H1 (cell line): ENCODE measurements around the gene AP5Z1. TPM values are rescaled to one million over a fixed set of nuclear protein-coding genes. Genes with fewer than 3 reads are reported as not detected.

ENCODE experiments used
- ATF3 ChIP-seq: IDR thresholded peaks from 2 replicates; pipeline ENCODE4 v1.6.1; 2011; ENCODE audit warnings: low read depth, mild to moderate bottlenecking, low read length; ENCODE audit not compliant: insufficient read depth
- BCL11A ChIP-seq, 2 experiments: IDR thresholded peaks; one replicate each; pipeline ENCODE4 v1.6.1; 2011; ENCODE audit warnings: low read depth in 2 of 2, low read length in 2 of 2, mild to moderate bottlenecking in 2 of 2
- CEBPB ChIP-seq: IDR thresholded peaks from 2 replicates; pipeline ENCODE4 v1.6.1; 2012; ENCODE audit warnings: low read depth, low read length
- HDAC2 ChIP-seq, 2 experiments: fragments of 300-600 bp in 1 of 2; sonication (generic) in 1 of 2; IDR thresholded peaks; 2 replicates each; pipeline ENCODE4 v1.6.1; 2011 to 2012; ENCODE audit warnings: low read depth in 2 of 2, low read length in 2 of 2, mild to moderate bottlenecking in 2 of 2, moderate library complexity in 2 of 2, borderline replicate concordance in 1 of 2, inconsistent platforms in 1 of 2
- RFX5 ChIP-seq: IDR thresholded peaks from 2 replicates; pipeline ENCODE4 v1.6.1; 2011; ENCODE audit warnings: low read depth, low read length, improper control_type of control experiment, borderline replicate concordance
- SAP30 ChIP-seq: fragments of 300-600 bp; sonication (generic); IDR thresholded peaks from 2 replicates; pipeline ENCODE4 v1.7.1; 2012; ENCODE audit warnings: low read length, moderate library complexity, mild to moderate bottlenecking, inconsistent platforms; ENCODE audit not compliant: insufficient read depth, insufficient replicate concordance
- TBP ChIP-seq: IDR thresholded peaks from 2 replicates; pipeline ENCODE4 v1.6.1; 2011; ENCODE audit warnings: low read depth, low read length, improper control_type of control experiment
- TEAD4 ChIP-seq: IDR thresholded peaks from 2 replicates; pipeline ENCODE4 v1.6.1; 2012; ENCODE audit warnings: low read depth, low read length, inconsistent platforms, mixed read lengths
- USF2 ChIP-seq: IDR thresholded peaks from 2 replicates; pipeline ENCODE4 v1.6.1; 2011; ENCODE audit warnings: low read length, improper control_type of control experiment
- polyA plus RNA-seq, 7 experiments: library from polyadenylated mRNA; depleted of rRNA in 3 of 7; stranded (reverse) in 5 of 7; unstranded in 2 of 7; fragments of >200 nt in 5 of 7; fragments of 200-250 nt in 2 of 7; gene quantifications; 1 replicate in 5 of 7; 2 replicates in 1 of 7; 4 replicates in 1 of 7; pipeline versions ENCODE4 v1.2.1 to v1.2.3, GENCODE V29; 2011 to 2013; ENCODE audit warnings: missing spikeins in 2 of 7, mixed read lengths in 2 of 7
- total RNA-seq: library from RNA; stranded (reverse); fragmentation: NEBNext Ultra II Directional; extraction: Animal tissue kit (Norgen Biotek cat#: 25700); gene quantifications from 2 replicates; pipeline ENCODE4 v1.2.1, GENCODE V29; 2021

AP5Z1 gene
- total and polyA plus RNA-seq, 2 of the 8 experiments (the other 6 are each of a cell fraction or from before 2014, with no cell fraction given), result 24.0 to 24.7 TPM

GRCh38 chr7:4766666-4767519 is 8.5 kb upstream of the AP5Z1 start (continued):
- TF ChIP-seq HDAC2 (IDR thresholded peaks at IDR 0.05; ENCODE audit: borderline replicate concordance in 1 of 2, low read depth in 2 of 2, low read length in 2 of 2) (no peak), BCL11A (IDR thresholded peaks at IDR 0.05; ENCODE audit: low read depth in 2 of 2, low read length in 2 of 2) (no peak), RFX5 (no peak), TBP (no peak), SAP30 (no peak), USF2 (no peak), ATF3 (no peak), CEBPB (no peak), TEAD4 (no peak)
- TF ChIP-seq, all 59 proteins: peak for 0
